Right lobe of liver (tissue), 6 donors: ENCODE measurements around the gene TAC4. TPM values are rescaled to one million over a fixed set of nuclear protein-coding genes. Genes with fewer than 3 reads are reported as not detected.

Experiments
- ATAC-seq, 4 donors: fragments of 200-7000 bp; cut with Tn5 transposase; one replicate each; pipeline ENCODE4 v1.9.1; 2020; ENCODE audit warnings: mild to moderate bottlenecking in 4 of 4, moderate library complexity in 4 of 4
- DNase-seq, 3 donors: peaks; one replicate each; pipeline ENCODE4 v3.0.0-alpha.2; 2020
- H3K27ac ChIP-seq, 3 donors: fragments of 200-600 bp; one replicate each; pipeline ENCODE4 v1.8.0; 2022
- H3K27me3 ChIP-seq, 2 donors: fragments of 200-600 bp; one replicate each; pipeline ENCODE4 v1.8.0; 2022
- H3K36me3 ChIP-seq, 4 donors: fragments of 200-600 bp; sonication (generic) in 1 of 4; one replicate each; pipeline versions ENCODE4 v1.5.1 to v1.8.0; 2017 to 2022; ENCODE audit warnings: control low read depth in 1 of 4
- H3K4me1 ChIP-seq, 4 donors: fragments of 200-600 bp; sonication (generic) in 1 of 4; one replicate each; pipeline versions ENCODE4 v1.5.1 to v1.8.0; 2017 to 2022; ENCODE audit warnings: control low read depth in 1 of 4
- H3K4me3 ChIP-seq, 3 donors: fragments of 200-600 bp; one replicate each; pipeline ENCODE4 v1.8.0; 2022
- H3K9me3 ChIP-seq, 4 donors: fragments of 200-600 bp; sonication (generic) in 1 of 4; one replicate each; pipeline versions ENCODE4 v1.5.1 to v1.8.0; 2017 to 2022; ENCODE audit warnings: control low read depth in 1 of 4
- CTCF ChIP-seq, 4 donors: fragments of 200-600 bp in 3 of 4; fragments of 450-650 bp in 1 of 4; IDR thresholded peaks; one replicate each; pipeline versions ENCODE4 v1.5.1 to v1.8.0; 2016 to 2022; ENCODE audit warnings: antibody characterized with exemption in 4 of 4, mild to moderate bottlenecking in 2 of 4
- POLR2A ChIP-seq: fragments of 450-650 bp; IDR thresholded peaks from one replicate; pipeline ENCODE4 v1.6.1; 2017; ENCODE audit warnings: antibody characterized with exemption, mild to moderate bottlenecking
- WGBS: methylation state at CpG from one replicate; pipeline ENCODE4 v1.1.6; 2018; ENCODE audit warnings: low coverage, low lambda C conversion rate; ENCODE audit not compliant: insufficient coverage; ENCODE audit errors: missing lambda C conversion rate; 5-methylcytosine and 5-hydroxymethylcytosine counted together
- intact Hi-C, 2 donors: fragments of 100-400 bp; cut with DNase I; formaldehyde crosslinking; loops; one replicate each; pipeline versions ENCODE4 v1.11.2 to v1.14.1; 2022
- total RNA-seq, 6 experiments: library from RNA; depleted of rRNA in 2 of 6; stranded (reverse); fragments of >200 nt in 2 of 6; fragmentation: NEBNext Ultra II Directional in 3 of 6; extraction: Animal tissue kit (Norgen Biotek cat#: 25700) in 3 of 6; gene quantifications; one replicate each; pipeline versions ENCODE4 v1.1.0 to v1.2.4, GENCODE V29; 2016 to 2023
- donor health status: DM: no; HTN: yes; CAD: no.
- donor health status: DM: no; HTN: no; CAD: no.
- donor health status: DM: no; HTN: no; CAD: no.
- donor health status: DM: no; HTN: yes; CAD: no.
- donor health status: DM: no; HTN: yes; CAD: no.

TAC4 gene
- total RNA-seq, 6 experiments from 2014 or later, result not detected

- H3K27ac ChIP-seq, result no peak overlapping the region
- ATAC-seq (no peak), DNase-seq (no peak)
- H3K4me1 ChIP-seq, result no peaks in the 10 kb centered on the region
- WGBS, result 62% methylated on average over 7 of the region's 11 CpGs
- intact Hi-C loops, result no loop called here
- no peaks in the 10 kb centered on the region for H3K9me3 ChIP-seq
- H3K27me3 ChIP-seq, result no peaks in the 10 kb centered on the region
- no peak overlapping the region for H3K4me3 ChIP-seq
- H3K36me3 ChIP-seq, result no peaks in the 10 kb centered on the region
- TF ChIP-seq CTCF (IDR thresholded peaks at IDR 0.05) (no peak), POLR2A (no peak)
Observed at GRCh38 chr17:49870298-49870697, 22.4 kb upstream of the TAC4 start.

- TF ChIP-seq POLR2A (no peak), CTCF (IDR thresholded peaks at IDR 0.05) (no peak)
- no peak for DNase-seq
- Histone ChIP-seq H3K27ac (no peak overlapping the region), H3K4me1 (no peaks in the 10 kb centered on the region), H3K36me3 (no peaks in the 10 kb centered on the region), H3K9me3 (no peaks in the 10 kb centered on the region), H3K4me3 (no peak overlapping the region), H3K27me3 (no peaks in the 10 kb centered on the region)
- no peak for ATAC-seq
- intact Hi-C loops, result no loop called here
- WGBS, result 25% methylated on average over 1 of the region's 1 CpG
Observed at GRCh38 chr17:49869038-49869374, 21.1 kb upstream of the TAC4 start.

GRCh38 chr17:49866882-49867413 is 19.1 kb upstream of the TAC4 start:
- 42% methylated on average over 3 of the region's 3 CpGs for WGBS
- H3K27me3 ChIP-seq, result no peaks in the 10 kb centered on the region
- H3K27ac ChIP-seq, result no peak overlapping the region
- no peak for DNase-seq
- intact Hi-C loops, result no loop called here
- H3K36me3 ChIP-seq, result no peaks in the 10 kb centered on the region
- H3K9me3 ChIP-seq, result no peaks in the 10 kb centered on the region
- no peak for TF ChIP-seq CTCF (IDR thresholded peaks at IDR 0.05)
- ATAC-seq, result no peak
- H3K4me1 ChIP-seq, result no peaks in the 10 kb centered on the region
- H3K4me3 ChIP-seq, result no peak overlapping the region

- 67% methylated on average over 1 of the region's 1 CpG for WGBS
- intact Hi-C loops, result no loop called here
- ATAC-seq, result no peak
Observed at GRCh38 chr17:49866019-49866380, 18.1 kb upstream of the TAC4 start.

More at GRCh38 chr17:49866019-49866380, 18.1 kb upstream of the TAC4 start:
- no peak for DNase-seq
- no peaks in the 10 kb centered on the region for H3K4me1 ChIP-seq
- H3K36me3 ChIP-seq, result no peaks in the 10 kb centered on the region
- H3K27me3 ChIP-seq, result no peaks in the 10 kb centered on the region
- TF ChIP-seq CTCF (IDR thresholded peaks at IDR 0.05) (no peak), POLR2A (no peak)
- H3K9me3 ChIP-seq, result no peaks in the 10 kb centered on the region
- no peak overlapping the region for H3K27ac ChIP-seq
- no peak overlapping the region for H3K4me3 ChIP-seq
